GM23248 (cell line): Measurements from ENCODE around the gene SNX32. TPM values are rescaled to one million over a fixed set of nuclear protein-coding genes. Genes with fewer than 3 reads are reported as not detected.
A peak's percentile ranks its signal among the peaks of the same experiment; 100 is the strongest.

ENCODE experiments used
- DNase-seq: peaks from one replicate; pipeline ENCODE4 v3.0.0-alpha.2; 2015
- H2AFZ ChIP-seq: fragments of 200-600 bp; sonication (generic); 2 replicates; pipeline ENCODE4 v1.6.1; 2016; ENCODE audit warnings: antibody characterized with exemption
- H3F3A ChIP-seq: fragments of 200-600 bp; sonication (generic); 2 replicates; pipeline ENCODE4 v1.6.1; 2016; ENCODE audit warnings: mild to moderate bottlenecking, antibody characterized with exemption, mixed run types; ENCODE audit not compliant: insufficient read depth
- H3K27ac ChIP-seq: fragments of 200-600 bp; sonication (generic); 2 replicates; pipeline ENCODE4 v1.5.1; 2016; ENCODE audit warnings: mild to moderate bottlenecking
- H3K27me3 ChIP-seq: fragments of 200-600 bp; sonication (generic); replicated peaks from 2 replicates; pipeline ENCODE4 v1.6.1; 2016; ENCODE audit warnings: mild to moderate bottlenecking; ENCODE audit not compliant: insufficient read depth
- H3K36me3 ChIP-seq: fragments of 200-600 bp; sonication (generic); 2 replicates; pipeline ENCODE4 v1.6.1; 2016; ENCODE audit warnings: low read depth, mild to moderate bottlenecking
- H3K4me1 ChIP-seq: fragments of 200-600 bp; sonication (generic); 2 replicates; pipeline ENCODE4 v1.6.1; 2016; ENCODE audit warnings: mild to moderate bottlenecking; ENCODE audit not compliant: insufficient read depth
- H3K4me2 ChIP-seq: fragments of 200-600 bp; sonication (generic); one replicate; pipeline ENCODE4 v1.6.1; 2016; ENCODE audit warnings: mild to moderate bottlenecking; ENCODE audit not compliant: unreplicated experiment
- H3K4me3 ChIP-seq: fragments of 200-600 bp; sonication (generic); 2 replicates; pipeline ENCODE4 v1.5.1; 2016; ENCODE audit warnings: mild to moderate bottlenecking
- H3K79me2 ChIP-seq: fragments of 200-600 bp; sonication (generic); 2 replicates; pipeline ENCODE4 v1.6.1; 2016; ENCODE audit warnings: mild to moderate bottlenecking; ENCODE audit not compliant: insufficient read depth
- H3K9ac ChIP-seq: fragments of 200-600 bp; sonication (generic); 2 replicates; pipeline ENCODE4 v1.6.1; 2016; ENCODE audit warnings: mild to moderate bottlenecking
- H3K9me2 ChIP-seq: fragments of 200-600 bp; sonication (generic); 2 replicates; pipeline ENCODE4 v1.6.1; 2016; ENCODE audit warnings: mixed run types, mild to moderate bottlenecking, moderate library complexity; ENCODE audit not compliant: insufficient read depth
- H3K9me3 ChIP-seq: fragments of 200-600 bp; sonication (generic); one replicate; pipeline ENCODE4 v1.6.1; 2017; ENCODE audit warnings: low read depth
- H4K20me1 ChIP-seq: fragments of 200-600 bp; sonication (generic); 2 replicates; pipeline ENCODE4 v1.6.0; 2016; ENCODE audit not compliant: insufficient read depth
- EZH2 ChIP-seq: fragments of 200-600 bp; sonication (generic); IDR thresholded peaks from 2 replicates; pipeline ENCODE4 v1.6.1; 2018; ENCODE audit warnings: antibody characterized with exemption, mild to moderate bottlenecking; ENCODE audit not compliant: insufficient read depth, poor library complexity, severe bottlenecking
- EZH2phosphoT487 ChIP-seq: fragments of 200-600 bp; sonication (generic); IDR thresholded peaks from 2 replicates; pipeline ENCODE4 v1.6.1; 2018; ENCODE audit warnings: antibody characterized with exemption, moderate library complexity, mild to moderate bottlenecking, low read depth; ENCODE audit not compliant: insufficient read depth
- WGBS, 2 experiments: methylation state at CpG; one replicate each; pipeline ENCODE4 v1.1.6; 2015 to 2017; ENCODE audit warnings: low lambda C conversion rate in 2 of 2, low coverage in 1 of 2; ENCODE audit errors: missing lambda C conversion rate in 2 of 2; 5-methylcytosine and 5-hydroxymethylcytosine counted together
- in situ Hi-C: fragments of 300-500 bp; cut with MboI; formaldehyde crosslinking; loops from 2 replicates; pipeline ENCODE4 v1.15.0; 2020
- polyA plus RNA-seq: library from polyadenylated mRNA; unstranded; fragments of >200 nt; fragmentation: Nextera tagmentation; extraction: Ambion mirVana; gene quantifications from 2 replicates; pipeline ENCODE4 v1.2.1, GENCODE V29; 2016
- total RNA-seq: library from RNA; depleted of rRNA; stranded (reverse); fragments of >200 nt; shearing (Covaris generic); gene quantifications from 2 replicates; pipeline ENCODE4 v1.2.3, GENCODE V29; 2014

Gene SNX32
- total and polyA plus RNA-seq, 2 experiments from 2014 or later = 0.51 TPM; not detected in 1

DNA sequence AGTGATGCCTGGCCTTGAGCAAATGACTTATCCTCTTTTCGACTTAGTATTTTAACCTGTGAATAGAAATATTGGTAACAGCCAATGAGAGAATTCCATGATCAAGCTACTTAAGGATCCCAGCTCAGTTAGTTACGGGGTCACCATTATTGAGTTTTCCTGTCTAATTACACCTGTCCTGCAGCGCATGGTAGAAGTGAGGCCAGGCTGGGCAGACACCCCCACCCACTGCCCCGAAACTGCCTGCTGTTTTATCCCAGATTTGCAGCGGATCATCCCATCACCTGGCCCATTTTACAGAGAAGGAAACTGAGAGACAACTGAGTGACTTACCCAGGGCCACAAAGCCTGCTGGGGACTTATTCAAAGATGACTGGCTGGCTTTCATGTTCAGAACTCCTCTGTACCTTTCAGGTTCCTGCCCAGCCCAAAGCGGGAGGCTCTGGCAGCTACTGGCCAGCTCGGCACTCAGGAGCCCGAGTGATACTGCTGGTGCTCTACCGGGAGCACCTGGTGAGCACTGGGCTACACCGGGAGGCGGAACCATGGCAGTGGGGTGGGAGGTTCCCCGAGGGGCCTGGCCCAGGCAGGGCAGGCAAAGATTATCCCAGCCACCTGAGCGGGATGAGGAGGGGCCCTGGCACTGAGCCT, 27.9 kb downstream of the SNX32 start:
- H4K20me1 ChIP-seq = peaks cover 4% of the 10 kb centered on the region; the same call in 1 of the 2 replicates
- peaks cover 7% of the 10 kb centered on the region; the same call in 1 of the 2 replicates for H3K36me3 ChIP-seq
- no peak for TF ChIP-seq EZH2phosphoT487
- TF ChIP-seq EZH2 = no peak
- peaks cover 12% of the 10 kb centered on the region for H3K4me1 ChIP-seq
- WGBS, 2 experiments = 89 to 92% methylated on average over 9 to 13 of the region's 13 CpGs
- peak overlapping the region; percentile 84 for H3K27ac ChIP-seq
- peaks cover 50% of the 10 kb centered on the region for H3F3A ChIP-seq
- no peaks in the 10 kb centered on the region for H3K9me3 ChIP-seq
- peak overlapping the region; percentile 92 for H3K4me3 ChIP-seq
- H3K4me2 ChIP-seq = peak overlapping the region; percentile 94
- H3K9me2 ChIP-seq = no peaks in the 10 kb centered on the region
- no peaks in the 10 kb centered on the region for H3K27me3 ChIP-seq
- H2AFZ ChIP-seq = no peak overlapping the region
- in situ Hi-C loops = no loop called here
- DNase-seq = no peak
- H3K79me2 ChIP-seq = peaks cover 43% of the 10 kb centered on the region
- H3K9ac ChIP-seq = peak overlapping the region; percentile 90

GRCh38 chr11:65862191-65862735, 28.5 kb downstream of the SNX32 start:
- Histone ChIP-seq H3K9me2 (no peaks in the 10 kb centered on the region), H3K27me3 (no peaks in the 10 kb centered on the region), H3K36me3 (peaks cover 12% of the 10 kb centered on the region; the same call in 1 of the 2 replicates), H3K79me2 (peaks cover 37% of the 10 kb centered on the region), H3K4me1 (peaks cover 12% of the 10 kb centered on the region), H3K4me2 (peak overlapping the region; percentile 94), H3K9me3 (no peaks in the 10 kb centered on the region), H3K9ac (peak overlapping the region; percentile 90; the same call in 1 of the 2 replicates), H3K27ac (no peak overlapping the region), H3F3A (peaks cover 52% of the 10 kb centered on the region), H3K4me3 (peak overlapping the region; percentile 92), H4K20me1 (no peaks in the 10 kb centered on the region), H2AFZ (no peak overlapping the region)
- in situ Hi-C loops = no loop called here
- 72 to 92% methylated on average over 4 to 5 of the region's 5 CpGs for WGBS, 2 experiments
- DNase-seq = no peak
- TF ChIP-seq EZH2phosphoT487 = no peak
- no peak for TF ChIP-seq EZH2

DNA sequence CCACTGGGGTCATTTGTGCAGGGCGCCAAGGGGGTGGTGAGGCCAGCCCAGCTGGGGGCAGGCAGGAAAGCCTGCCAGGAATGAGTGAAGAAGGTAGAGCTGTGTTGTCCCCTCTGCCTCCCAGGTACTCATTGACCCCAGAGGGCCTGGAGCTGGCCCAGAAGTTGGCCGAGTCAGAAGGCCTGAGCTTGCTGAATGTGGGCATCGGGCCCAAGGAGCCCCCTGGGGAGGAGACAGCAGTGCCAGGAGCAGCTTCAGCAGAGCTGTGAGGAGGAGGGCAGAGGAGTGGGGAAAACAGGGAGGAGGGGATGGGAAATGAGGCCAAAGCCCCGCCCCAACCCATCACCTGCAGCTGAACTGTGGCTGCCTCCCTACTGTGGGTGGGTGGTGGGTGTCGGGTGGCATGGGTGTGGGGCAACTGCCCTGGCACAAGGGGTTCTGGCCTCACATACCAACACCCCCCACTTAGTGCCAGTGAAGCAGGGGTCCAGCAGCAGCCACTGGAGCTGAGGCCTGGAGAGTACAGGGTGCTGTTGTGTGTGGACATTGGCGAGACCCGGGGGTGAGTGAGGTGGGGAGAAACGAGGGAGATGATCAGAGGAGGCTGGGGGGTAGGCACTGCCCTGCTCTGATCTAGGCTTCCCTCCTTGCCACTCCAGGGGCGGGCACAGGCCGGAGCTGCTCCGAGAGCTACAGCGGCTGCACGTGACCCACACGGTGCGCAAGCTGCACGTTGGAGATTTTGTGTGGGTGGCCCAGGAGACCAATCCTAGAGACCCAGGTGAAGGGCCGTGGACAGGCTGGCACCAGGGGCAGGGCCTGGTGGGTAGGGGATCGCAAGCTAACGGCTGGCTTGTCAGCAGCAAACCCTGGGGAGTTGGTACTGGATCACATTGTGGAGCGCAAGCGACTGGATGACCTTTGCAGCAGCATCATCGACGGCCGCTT, 29.5 kb downstream of the SNX32 start:
- peaks cover 60% of the 10 kb centered on the region for H3F3A ChIP-seq
- no peaks in the 10 kb centered on the region for H4K20me1 ChIP-seq
- no peak for DNase-seq
- no peak overlapping the region for H3K27ac ChIP-seq
- no peak for TF ChIP-seq EZH2
- no peak for TF ChIP-seq EZH2phosphoT487
- H2AFZ ChIP-seq = no peak overlapping the region
- no peaks in the 10 kb centered on the region for H3K9me2 ChIP-seq
- H3K4me2 ChIP-seq = no peak overlapping the region
- H3K4me1 ChIP-seq = peaks cover 12% of the 10 kb centered on the region
- H3K27me3 ChIP-seq = no peaks in the 10 kb centered on the region
- H3K36me3 ChIP-seq = peaks cover 21% of the 10 kb centered on the region; the same call in 1 of the 2 replicates
- H3K79me2 ChIP-seq = peaks cover 36% of the 10 kb centered on the region
- 84 to 87% methylated on average over 23 to 24 of the region's 24 CpGs for WGBS, 2 experiments
- in situ Hi-C loops = no loop called here
- H3K4me3 ChIP-seq = no peak overlapping the region
- no peaks in the 10 kb centered on the region for H3K9me3 ChIP-seq
- 0 out of 2 replicates have a peak overlapping the region, but pooled peaks have one; percentile 90 for H3K9ac ChIP-seq

DNA sequence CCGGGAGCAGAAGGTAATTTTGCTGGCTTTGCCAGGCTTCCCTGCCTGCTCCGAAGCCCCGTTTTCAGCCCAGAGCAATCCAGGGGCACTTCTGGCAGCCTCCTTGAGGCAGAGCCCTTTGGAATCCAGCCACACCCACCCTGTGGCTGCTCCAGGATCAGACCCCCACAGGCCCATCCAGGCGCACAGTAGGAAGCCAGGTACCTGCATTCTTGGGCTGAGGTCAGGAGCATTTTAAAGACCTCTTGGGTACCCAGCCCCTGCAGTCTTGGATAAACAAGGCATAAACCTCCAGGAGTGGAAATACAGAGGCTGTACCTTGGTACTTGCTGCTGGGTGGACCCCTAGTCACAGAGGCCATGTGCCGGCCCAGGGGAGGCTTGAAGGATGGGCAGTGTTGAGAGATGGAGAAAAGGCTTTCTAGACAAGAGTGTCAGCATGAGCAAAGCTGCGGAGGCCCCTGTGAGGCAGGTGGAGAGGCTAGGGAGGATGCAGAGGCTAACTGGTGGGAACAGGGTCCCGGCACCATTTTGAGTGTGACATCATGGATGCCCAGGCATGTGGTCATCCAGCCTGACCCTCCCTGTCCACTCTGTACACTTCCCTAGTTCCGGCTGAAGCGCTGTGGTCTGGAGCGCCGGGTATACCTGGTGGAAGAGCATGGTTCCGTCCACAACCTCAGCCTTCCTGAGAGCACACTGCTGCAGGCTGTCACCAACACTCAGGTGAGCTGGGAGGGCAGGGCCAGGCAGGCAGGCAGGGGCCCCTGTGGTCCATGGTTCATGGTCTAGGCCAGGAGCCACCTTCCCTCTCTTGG, 30.3 kb downstream of the SNX32 start:
- H3K79me2 ChIP-seq = peaks cover 44% of the 10 kb centered on the region

More for the DNA sequence above, 30.3 kb downstream of the SNX32 start:
- H3K9me3 ChIP-seq = no peaks in the 10 kb centered on the region
- WGBS, 2 experiments = 73 to 76% methylated on average over 12 of the region's 12 CpGs
- H2AFZ ChIP-seq = no peak overlapping the region
- H3K9ac ChIP-seq = no peak overlapping the region
- peaks cover 26% of the 10 kb centered on the region; the same call in 1 of the 2 replicates for H3K36me3 ChIP-seq
- no peaks in the 10 kb centered on the region for H3K9me2 ChIP-seq
- no peaks in the 10 kb centered on the region for H3K27me3 ChIP-seq
- no peaks in the 10 kb centered on the region for H4K20me1 ChIP-seq
- H3K27ac ChIP-seq = no peak overlapping the region
- H3K4me3 ChIP-seq = no peak overlapping the region
- no peak for TF ChIP-seq EZH2
- TF ChIP-seq EZH2phosphoT487 = no peak
- no peak overlapping the region for H3K4me2 ChIP-seq
- peaks cover 61% of the 10 kb centered on the region for H3F3A ChIP-seq
- in situ Hi-C loops = no loop called here
- peaks cover 12% of the 10 kb centered on the region for H3K4me1 ChIP-seq
- no peak for DNase-seq
